HCT116 (cell line): ENCODE results near the gene INPP4A. TPM values are rescaled to one million over a fixed set of nuclear protein-coding genes. Genes with fewer than 3 reads are reported as not detected.
"Not testable (repeated sequence)": the region's sequence is repeated elsewhere in the genome, so short reads cannot be mapped to it uniquely, and the experiment has no call there.

Source experiments
- ATAC-seq: fragments of 200-7000 bp; cut with Tn5 transposase; 2 replicates; pipeline ENCODE4 v1.9.1; 2020; ENCODE audit warnings: mild to moderate bottlenecking, moderate library complexity
- BruUV-seq: library from RNA; stranded (reverse); fragments of 400-500 nt; replicated peaks from 2 replicates; lab custom pipeline; 2021; lab: Mats Ljungman, UMichigan
- CTCF ChIA-PET: fragments of 300-600 bp; sonication (Branson Sonifier 250); formaldehyde crosslinking; loops from one replicate; lab custom pipeline; 2021; ENCODE audit warnings: antibody characterized with exemption; lab: Charles Lee
- POLR2A ChIA-PET: fragments of 300-600, 350-600 bp; sonication (Branson Sonifier 250); formaldehyde crosslinking; loops from one replicate; lab custom pipeline; 2021; ENCODE audit warnings: antibody characterized with exemption; lab: Charles Lee
- RAD21 ChIA-PET, 2 experiments: fragments of 300-600 bp; sonication (Branson Sonifier 250); formaldehyde crosslinking; loops; one replicate each; lab custom pipeline; 2023; ENCODE audit warnings: low total read pairs in 2 of 2; ENCODE audit not compliant: uncharacterized antibody in 2 of 2, unreplicated experiment in 2 of 2, low non-redundant PET in 1 of 2; lab: Charles Lee
- DNase-seq: peaks from one replicate; pipeline ENCODE4 v3.0.0-alpha.2; 2010; ENCODE audit warnings: low read depth, low spot score
- H2AFZ ChIP-seq: fragments of 200-600 bp; shearing (Covaris generic), sonication (generic); 2 replicates; pipeline ENCODE4 v1.6.1; 2017; ENCODE audit warnings: low read depth, mixed run types, mixed read lengths, antibody characterized with exemption, low read length; ENCODE audit not compliant: poor library complexity, severe bottlenecking
- H3K27ac ChIP-seq: 2 replicates; pipeline ENCODE4 v1.5.1; 2012; ENCODE audit warnings: low read depth, low read length
- H3K27me3 ChIP-seq: fragments of 200-600 bp; sonication (generic); 2 replicates; pipeline ENCODE4 v1.6.1; 2016; ENCODE audit warnings: mixed run types, low read length, mixed read lengths; ENCODE audit not compliant: insufficient read depth
- H3K36me3 ChIP-seq, 2 experiments: fragments of 200-500 bp in 1 of 2; fragments of 200-600 bp in 1 of 2; sonication (Bioruptor generic) in 1 of 2; sonication (generic) in 1 of 2; 2 replicates each; pipeline versions ENCODE4 v1.5.1 to v1.6.1; 2014 to 2016; ENCODE audit warnings: low read length in 2 of 2, inconsistent platforms in 1 of 2, mixed read lengths in 1 of 2, mixed run types in 1 of 2; ENCODE audit not compliant: insufficient read depth in 2 of 2, control insufficient read depth in 1 of 2
- H3K4me1 ChIP-seq, 2 experiments: fragments of 200-600 bp in 1 of 2; sonication (generic) in 1 of 2; 2 replicates each; pipeline versions ENCODE4 v1.5.1 to v1.6.1; 2012 to 2017; ENCODE audit warnings: low read length in 2 of 2, inconsistent platforms in 1 of 2, mild to moderate bottlenecking in 1 of 2, mixed read lengths in 1 of 2, mixed run types in 1 of 2, moderate library complexity in 1 of 2; ENCODE audit not compliant: insufficient read depth in 2 of 2, control insufficient read depth in 1 of 2
- H3K4me2 ChIP-seq: fragments of 200-600 bp; sonication (generic); 2 replicates; pipeline ENCODE4 v1.6.1; 2017; ENCODE audit warnings: mixed run types, low read length, mixed read lengths
- H3K4me3 ChIP-seq, 2 experiments: fragments of 200-600 bp in 1 of 2; sonication (generic) in 1 of 2; replicated peaks in 1 of 2; 2 replicates each; pipeline ENCODE4 v1.5.1; 2011 to 2016; ENCODE audit warnings: low read length in 2 of 2, control low read depth in 1 of 2, low read depth in 1 of 2, mild to moderate bottlenecking in 1 of 2, mixed read lengths in 1 of 2, mixed run types in 1 of 2
- H3K79me2 ChIP-seq: fragments of 200-600 bp; sonication (generic); 2 replicates; pipeline ENCODE4 v1.6.1; 2017; ENCODE audit warnings: mild to moderate bottlenecking, mixed run types, low read length, moderate library complexity, mixed read lengths; ENCODE audit not compliant: insufficient read depth
- H3K9ac ChIP-seq: fragments of 200-600 bp; sonication (generic); 2 replicates; pipeline ENCODE4 v1.6.1; 2016; ENCODE audit warnings: low read length, mixed read lengths
- H3K9me2 ChIP-seq: fragments of 200-600 bp; sonication (generic), shearing (Covaris generic); 2 replicates; pipeline ENCODE4 v1.6.1; 2017; ENCODE audit warnings: mixed run types, mild to moderate bottlenecking, moderate library complexity; ENCODE audit not compliant: insufficient read depth
- H3K9me3 ChIP-seq, 2 experiments: fragments of 200-500 bp in 1 of 2; fragments of 200-600 bp in 1 of 2; sonication (Bioruptor generic) in 1 of 2; sonication (generic) in 1 of 2; 2 replicates each; pipeline ENCODE4 v1.6.1; 2014 to 2017; ENCODE audit warnings: low read length in 2 of 2, mixed read lengths in 2 of 2, inconsistent platforms in 1 of 2, low read depth in 1 of 2, mild to moderate bottlenecking in 1 of 2, mixed run types in 1 of 2, moderate library complexity in 1 of 2; ENCODE audit not compliant: control insufficient read depth in 1 of 2, insufficient read depth in 1 of 2
- H4K20me1 ChIP-seq: fragments of 200-600 bp; sonication (generic), shearing (Covaris generic); 2 replicates; pipeline ENCODE4 v1.6.1; 2017; ENCODE audit warnings: mixed run types, mild to moderate bottlenecking, moderate library complexity; ENCODE audit not compliant: insufficient read depth
- CBX3 ChIP-seq: IDR thresholded peaks from 2 replicates; pipeline ENCODE4 v1.6.1; 2012; ENCODE audit warnings: low read depth
- EGR1 ChIP-seq: IDR thresholded peaks from 2 replicates; pipeline ENCODE4 v1.6.1; 2012; ENCODE audit warnings: low read depth
- ELF1 ChIP-seq: IDR thresholded peaks from 2 replicates; pipeline ENCODE4 v1.6.1; 2012; ENCODE audit warnings: low read depth, borderline replicate concordance
- EZH2 ChIP-seq: fragments of 200-600 bp; sonication (generic); IDR thresholded peaks from 2 replicates; pipeline ENCODE4 v1.6.1; 2017; ENCODE audit warnings: antibody characterized with exemption, mixed run types
- EZH2phosphoT487 ChIP-seq: fragments of 200-600 bp; IDR thresholded peaks from 2 replicates; pipeline ENCODE4 v1.6.1; 2018; ENCODE audit warnings: antibody characterized with exemption, borderline replicate concordance
- FOSL1 ChIP-seq: IDR thresholded peaks from 2 replicates; pipeline ENCODE4 v1.6.1; 2012; ENCODE audit warnings: low read depth
- JUND ChIP-seq: IDR thresholded peaks from 2 replicates; pipeline ENCODE4 v1.6.1; 2012
- POLR2A ChIP-seq: IDR thresholded peaks from 2 replicates; pipeline ENCODE4 v1.7.0; 2011; ENCODE audit warnings: borderline replicate concordance; ENCODE audit not compliant: insufficient read depth, insufficient read length; ENCODE audit errors: extremely low read depth
- RAD21 ChIP-seq: IDR thresholded peaks from 2 replicates; pipeline ENCODE4 v1.6.1; 2012; ENCODE audit warnings: low read depth, mild to moderate bottlenecking
- SIN3A ChIP-seq: IDR thresholded peaks from 2 replicates; pipeline ENCODE4 v1.6.1; 2012; ENCODE audit warnings: low read depth
- SP1 ChIP-seq: IDR thresholded peaks from 2 replicates; pipeline ENCODE4 v1.6.1; 2012; ENCODE audit warnings: low read depth
- SRF ChIP-seq: IDR thresholded peaks from 2 replicates; pipeline ENCODE4 v1.6.1; 2012; ENCODE audit warnings: low read depth
- TCF7L2 ChIP-seq: IDR thresholded peaks from 2 replicates; pipeline ENCODE4 v1.7.0; 2011; ENCODE audit warnings: borderline replicate concordance, inconsistent platforms; ENCODE audit not compliant: insufficient read depth, insufficient read length; ENCODE audit errors: extremely low read depth
- YY1 ChIP-seq: IDR thresholded peaks from 2 replicates; pipeline ENCODE4 v1.6.1; 2011; ENCODE audit warnings: low read length, low read depth, moderate library complexity, mild to moderate bottlenecking; ENCODE audit not compliant: insufficient replicate concordance; ENCODE audit errors: extremely low read depth
- ZNF274 ChIP-seq: fragments of 200-500 bp; sonication (Bioruptor generic); IDR thresholded peaks from 2 replicates; pipeline ENCODE4 v1.6.1; 2014; ENCODE audit warnings: mild to moderate bottlenecking, low read depth, low read length, inconsistent platforms
- intact Hi-C: fragments of 100-400 bp; cut with micrococcal nuclease; formaldehyde crosslinking; loops from 2 replicates; pipeline ENCODE4 v1.10.0; 2022
- total RNA-seq: library from RNA; stranded (reverse); gene quantifications from one replicate; pipeline ENCODE4 v1.2.1, GENCODE V29; 2021; ENCODE audit not compliant: unreplicated experiment
- TF ChIP-seq, protein P1 (sequence below): IDR thresholded peaks from 2 replicates; pipeline ENCODE4 v1.6.1; 2012
- TF ChIP-seq, protein P2 (sequence below): IDR thresholded peaks from 2 replicates; pipeline ENCODE4 v1.6.1; 2011; ENCODE audit warnings: mild to moderate bottlenecking, low read length, moderate library complexity; ENCODE audit not compliant: insufficient replicate concordance; ENCODE audit errors: extremely low read depth
- TF ChIP-seq, protein P3 (sequence below): IDR thresholded peaks from 2 replicates; pipeline ENCODE4 v1.6.1; 2012
- TF ChIP-seq, protein P4 (sequence below): IDR thresholded peaks from 2 replicates; pipeline ENCODE4 v1.6.1; 2012; ENCODE audit warnings: low read depth

INPP4A gene
- total RNA-seq, 1 experiment from 2014 or later, result 18.5 TPM

DNA sequence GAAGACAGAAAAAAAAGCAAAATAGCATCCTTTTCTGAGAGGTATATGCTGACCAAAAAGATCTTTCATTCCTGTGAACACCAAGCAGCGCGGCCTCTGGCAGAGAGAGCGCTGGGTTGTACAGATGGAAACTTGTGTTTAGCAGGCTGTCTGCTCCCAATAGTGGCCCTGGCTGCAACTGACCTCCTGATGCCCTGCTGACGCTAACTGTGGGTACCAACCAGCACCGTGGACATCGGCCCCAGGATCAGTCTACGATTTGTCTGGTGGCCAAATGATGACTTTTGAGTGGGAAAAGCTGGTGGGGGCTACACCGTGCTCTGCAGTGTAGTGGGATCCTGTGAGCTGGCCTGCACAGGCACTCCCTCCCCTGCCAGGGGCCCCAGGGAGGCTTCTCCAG is 147.9 kb downstream of the INPP4A start:
- ChIA-PET POLR2A (interaction anchor here (0.7 kb wide), 1 partner anchor 250 kb away, joined by 3 read pairs; no protein-coding TSS in a partner anchor), CTCF (no interaction called here), RAD21 (no interaction called here)
- intact Hi-C loops, result no loop called here
- H3K36me3 ChIP-seq, result no peaks in the 10 kb centered on the region
- no peak overlapping the region for H3K9ac ChIP-seq
- no peaks in the 10 kb centered on the region for H3K4me1 ChIP-seq
- ATAC-seq, result no peak
- H3K9me3 ChIP-seq, result no peaks in the 10 kb centered on the region
- no peak overlapping the region for H3K4me3 ChIP-seq
- DNase-seq, result no peak
- no peak overlapping the region for H3K4me2 ChIP-seq
- no peaks in the 10 kb centered on the region for H4K20me1 ChIP-seq
- no peak overlapping the region for H3K27ac ChIP-seq
- no peak for TF ChIP-seq POLR2A
- TF ChIP-seq SP1, result no peak
- no peak for TF ChIP-seq FOSL1
- TF ChIP-seq, protein P1, sequence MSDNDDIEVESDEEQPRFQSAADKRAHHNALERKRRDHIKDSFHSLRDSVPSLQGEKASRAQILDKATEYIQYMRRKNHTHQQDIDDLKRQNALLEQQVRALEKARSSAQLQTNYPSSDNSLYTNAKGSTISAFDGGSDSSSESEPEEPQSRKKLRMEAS, result no peak
- TF ChIP-seq, protein P2, sequence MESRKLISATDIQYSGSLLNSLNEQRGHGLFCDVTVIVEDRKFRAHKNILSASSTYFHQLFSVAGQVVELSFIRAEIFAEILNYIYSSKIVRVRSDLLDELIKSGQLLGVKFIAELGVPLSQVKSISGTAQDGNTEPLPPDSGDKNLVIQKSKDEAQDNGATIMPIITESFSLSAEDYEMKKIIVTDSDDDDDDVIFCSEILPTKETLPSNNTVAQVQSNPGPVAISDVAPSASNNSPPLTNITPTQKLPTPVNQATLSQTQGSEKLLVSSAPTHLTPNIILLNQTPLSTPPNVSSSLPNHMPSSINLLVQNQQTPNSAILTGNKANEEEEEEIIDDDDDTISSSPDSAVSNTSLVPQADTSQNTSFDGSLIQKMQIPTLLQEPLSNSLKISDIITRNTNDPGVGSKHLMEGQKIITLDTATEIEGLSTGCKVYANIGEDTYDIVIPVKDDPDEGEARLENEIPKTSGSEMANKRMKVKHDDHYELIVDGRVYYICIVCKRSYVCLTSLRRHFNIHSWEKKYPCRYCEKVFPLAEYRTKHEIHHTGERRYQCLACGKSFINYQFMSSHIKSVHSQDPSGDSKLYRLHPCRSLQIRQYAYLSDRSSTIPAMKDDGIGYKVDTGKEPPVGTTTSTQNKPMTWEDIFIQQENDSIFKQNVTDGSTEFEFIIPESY, result no peak
- TF ChIP-seq RAD21, result no peak
- TF ChIP-seq JUND, result no peak
- no peak for TF ChIP-seq ELF1
- no peak for TF ChIP-seq SIN3A
- TF ChIP-seq, protein P3, sequence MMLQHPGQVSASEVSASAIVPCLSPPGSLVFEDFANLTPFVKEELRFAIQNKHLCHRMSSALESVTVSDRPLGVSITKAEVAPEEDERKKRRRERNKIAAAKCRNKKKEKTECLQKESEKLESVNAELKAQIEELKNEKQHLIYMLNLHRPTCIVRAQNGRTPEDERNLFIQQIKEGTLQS, result no peak
- TF ChIP-seq SRF, result no peak
- no peak for TF ChIP-seq TCF7L2
- TF ChIP-seq EZH2phosphoT487, result no peak
- no peak for TF ChIP-seq CBX3
- no peak for TF ChIP-seq EZH2
- no peak for TF ChIP-seq EGR1
- TF ChIP-seq, protein P4, sequence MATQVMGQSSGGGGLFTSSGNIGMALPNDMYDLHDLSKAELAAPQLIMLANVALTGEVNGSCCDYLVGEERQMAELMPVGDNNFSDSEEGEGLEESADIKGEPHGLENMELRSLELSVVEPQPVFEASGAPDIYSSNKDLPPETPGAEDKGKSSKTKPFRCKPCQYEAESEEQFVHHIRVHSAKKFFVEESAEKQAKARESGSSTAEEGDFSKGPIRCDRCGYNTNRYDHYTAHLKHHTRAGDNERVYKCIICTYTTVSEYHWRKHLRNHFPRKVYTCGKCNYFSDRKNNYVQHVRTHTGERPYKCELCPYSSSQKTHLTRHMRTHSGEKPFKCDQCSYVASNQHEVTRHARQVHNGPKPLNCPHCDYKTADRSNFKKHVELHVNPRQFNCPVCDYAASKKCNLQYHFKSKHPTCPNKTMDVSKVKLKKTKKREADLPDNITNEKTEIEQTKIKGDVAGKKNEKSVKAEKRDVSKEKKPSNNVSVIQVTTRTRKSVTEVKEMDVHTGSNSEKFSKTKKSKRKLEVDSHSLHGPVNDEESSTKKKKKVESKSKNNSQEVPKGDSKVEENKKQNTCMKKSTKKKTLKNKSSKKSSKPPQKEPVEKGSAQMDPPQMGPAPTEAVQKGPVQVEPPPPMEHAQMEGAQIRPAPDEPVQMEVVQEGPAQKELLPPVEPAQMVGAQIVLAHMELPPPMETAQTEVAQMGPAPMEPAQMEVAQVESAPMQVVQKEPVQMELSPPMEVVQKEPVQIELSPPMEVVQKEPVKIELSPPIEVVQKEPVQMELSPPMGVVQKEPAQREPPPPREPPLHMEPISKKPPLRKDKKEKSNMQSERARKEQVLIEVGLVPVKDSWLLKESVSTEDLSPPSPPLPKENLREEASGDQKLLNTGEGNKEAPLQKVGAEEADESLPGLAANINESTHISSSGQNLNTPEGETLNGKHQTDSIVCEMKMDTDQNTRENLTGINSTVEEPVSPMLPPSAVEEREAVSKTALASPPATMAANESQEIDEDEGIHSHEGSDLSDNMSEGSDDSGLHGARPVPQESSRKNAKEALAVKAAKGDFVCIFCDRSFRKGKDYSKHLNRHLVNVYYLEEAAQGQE, result no peak
- no peak for TF ChIP-seq ZNF274
- TF ChIP-seq YY1, result no peak
- no peak overlapping the region for H2AFZ ChIP-seq
- H3K79me2 ChIP-seq, result no peaks in the 10 kb centered on the region
- H3K27me3 ChIP-seq, result no peaks in the 10 kb centered on the region
- no peaks in the 10 kb centered on the region for H3K9me2 ChIP-seq
- BruUV-seq, result no TSS peak

DNA sequence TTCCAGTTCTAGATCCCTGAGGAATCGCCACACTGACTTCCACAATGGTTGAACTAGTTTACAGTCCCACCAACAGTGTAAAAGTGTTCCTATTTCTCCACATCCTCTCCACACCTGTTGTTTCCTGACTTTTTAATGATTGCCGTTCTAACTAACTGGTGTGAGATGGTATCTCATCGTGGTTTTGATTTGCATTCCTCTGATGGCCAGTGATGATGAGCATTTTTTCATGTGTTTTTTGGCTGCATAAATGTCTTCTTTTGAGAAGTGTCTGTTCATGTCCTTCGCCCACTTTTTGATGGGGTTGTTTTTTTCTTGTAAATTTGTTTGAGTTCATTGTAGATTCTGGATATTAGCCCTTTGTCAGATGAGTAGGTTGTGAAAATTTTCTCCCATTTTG is 150.0 kb downstream of the INPP4A start:
- H3K9me2 ChIP-seq, ATAC-seq, BruUV-seq, H4K20me1 ChIP-seq, H3K9me3 ChIP-seq, H3K27me3 ChIP-seq, DNase-seq, H2AFZ ChIP-seq, H3K27ac ChIP-seq, POLR2A ChIA-PET, H3K36me3 ChIP-seq, RAD21 ChIA-PET, H3K4me3 ChIP-seq, CTCF ChIA-PET, H3K79me2 ChIP-seq, H3K4me1 ChIP-seq, H3K4me2 ChIP-seq, H3K9ac ChIP-seq, intact Hi-C loops: not testable (repeated sequence)
